MM.1S (cell line): ENCODE measurements around the gene TBC1D28.
"Not testable (repeated sequence)": the region's sequence is repeated elsewhere in the genome, so short reads cannot be mapped to it uniquely, and the experiment has no call there.

Experiments used
- CTCF ChIP-seq: fragments of 300-600 bp; sonication (generic); IDR thresholded peaks from 2 replicates; pipeline ENCODE4 v1.5.1; 2016; ENCODE audit warnings: antibody characterized with exemption, low read length, mixed read lengths
- EZH2 ChIP-seq: fragments of 300-600 bp; sonication (generic); optimal IDR thresholded peaks from 2 replicates; pipeline ENCODE3; 2017; ENCODE audit warnings: low read depth, mild to moderate bottlenecking, antibody characterized with exemption, low read length, mixed read lengths
- EZH2phosphoT487 ChIP-seq: fragments of 300-600 bp; sonication (generic); IDR thresholded peaks from 2 replicates; pipeline ENCODE4 v1.6.1; 2018; ENCODE audit warnings: antibody characterized with exemption, low read length

- TF ChIP-seq CTCF, EZH2, EZH2phosphoT487: not testable (repeated sequence)
Measured at GRCh38 chr17:18668625-18669024, 24.4 kb upstream of the TBC1D28 start.
